Islet precursor cell (in vitro differentiated cells): ENCODE results near the gene GPD1L.
"Not testable (repeated sequence)": the region's sequence is repeated elsewhere in the genome, so short reads cannot be mapped to it uniquely, and the experiment has no call there.

Experiments used
- DNase-seq: peaks from one replicate; pipeline ENCODE4 v3.0.0-alpha.2; 2018

GPD1L gene

GRCh38 chr3:32186097-32186496 is 79.7 kb downstream of the GPD1L start:
- DNase-seq = no peak

- no peak for DNase-seq
Measured at GRCh38 chr3:32186876-32187275, 80.5 kb downstream of the GPD1L start.

GRCh38 chr3:32189693-32190092 is 83.3 kb downstream of the GPD1L start:
- DNase-seq = no peak

GRCh38 chr3:32190556-32190955 is 84.1 kb downstream of the GPD1L start:
- DNase-seq = not testable (repeated sequence)

GRCh38 chr3:32193101-32193500 is 86.7 kb downstream of the GPD1L start:
- DNase-seq = no peak

GRCh38 chr3:32194653-32195052 is 88.2 kb downstream of the GPD1L start:
- DNase-seq = no peak

GRCh38 chr3:32195995-32196540 is 89.6 kb downstream of the GPD1L start:
- no peak for DNase-seq

GRCh38 chr3:32197991-32198390 is 91.6 kb downstream of the GPD1L start:
- no peak for DNase-seq

- no peak for DNase-seq
Measured at GRCh38 chr3:32198714-32199113, 92.3 kb downstream of the GPD1L start.

- no peak for DNase-seq
Measured at GRCh38 chr3:32200490-32200889, 94.1 kb downstream of the GPD1L start.

GRCh38 chr3:32200992-32201758 is 94.8 kb downstream of the GPD1L start:
- DNase-seq = no peak

GRCh38 chr3:32202496-32202895 is 96.1 kb downstream of the GPD1L start:
- DNase-seq = no peak

GRCh38 chr3:32203854-32204253 is 97.4 kb downstream of the GPD1L start:
- no peak for DNase-seq

GRCh38 chr3:32208447-32208846 is 102.0 kb downstream of the GPD1L start:
- no peak for DNase-seq

- no peak for DNase-seq
Measured at GRCh38 chr3:32215185-32215584, 108.8 kb downstream of the GPD1L start.

GRCh38 chr3:32216172-32216783 is 109.9 kb downstream of the GPD1L start:
- no peak for DNase-seq

GRCh38 chr3:32217339-32217738 is 110.9 kb downstream of the GPD1L start:
- no peak for DNase-seq
